Stimulated activated CD8-positive, alpha-beta memory T cell treated with anti-CD3 and anti-CD28 coated beads, Interleukin-15, amount 100 ng/mL, for 48 hours (primary cell): ENCODE measurements around the gene KMT2A.
"Not testable (repeated sequence)": the region's sequence is repeated elsewhere in the genome, so short reads cannot be mapped to it uniquely, and the experiment has no call there.

Source experiments
- DNase-seq, 2 donors: peaks; one replicate each; pipeline ENCODE4 v3.0.0-alpha.2; 2020; ENCODE audit warnings: low read depth in 2 of 2

Gene KMT2A

DNA sequence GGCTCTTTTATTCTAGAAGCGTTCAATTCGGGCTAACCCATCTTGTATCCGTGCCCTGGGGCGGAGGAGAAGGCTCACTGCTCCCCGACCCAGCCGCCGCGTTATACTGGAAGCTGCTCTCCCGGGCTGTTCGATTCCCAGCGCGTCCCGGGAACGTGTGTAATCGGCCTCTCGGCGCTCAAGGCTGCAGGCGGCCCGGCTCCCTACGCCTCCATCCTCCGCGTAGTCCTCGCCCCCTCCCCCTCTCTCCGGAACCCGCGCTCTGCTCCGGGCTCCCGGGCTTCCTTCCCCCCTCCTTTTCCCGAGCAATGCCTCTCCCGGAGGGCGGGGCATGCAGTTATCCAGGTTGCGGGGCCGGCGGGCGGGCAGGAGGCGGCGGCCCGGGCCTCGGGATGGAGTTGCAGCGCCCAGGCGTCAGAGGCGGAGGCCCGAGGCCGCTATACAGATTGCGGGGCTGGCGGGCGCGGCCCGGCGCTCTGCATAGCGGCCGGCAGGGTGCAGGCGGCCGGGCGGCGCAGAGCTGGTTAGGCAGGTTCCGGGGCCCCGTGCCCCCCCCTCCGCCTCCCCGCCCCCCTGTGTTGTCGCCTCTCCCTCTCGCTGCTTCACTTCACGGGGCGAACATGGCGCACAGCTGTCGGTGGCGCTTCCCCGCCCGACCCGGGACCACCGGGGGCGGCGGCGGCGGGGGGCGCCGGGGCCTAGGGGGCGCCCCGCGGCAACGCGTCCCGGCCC, at the start of gene KMT2A:
KMT2A (plus strand) TSS at position 600 of the 732 bp plus-strand sequence; CDS start at position 621, 21 bp downstream.
- peak; percentile 91 for DNase-seq

DNA sequence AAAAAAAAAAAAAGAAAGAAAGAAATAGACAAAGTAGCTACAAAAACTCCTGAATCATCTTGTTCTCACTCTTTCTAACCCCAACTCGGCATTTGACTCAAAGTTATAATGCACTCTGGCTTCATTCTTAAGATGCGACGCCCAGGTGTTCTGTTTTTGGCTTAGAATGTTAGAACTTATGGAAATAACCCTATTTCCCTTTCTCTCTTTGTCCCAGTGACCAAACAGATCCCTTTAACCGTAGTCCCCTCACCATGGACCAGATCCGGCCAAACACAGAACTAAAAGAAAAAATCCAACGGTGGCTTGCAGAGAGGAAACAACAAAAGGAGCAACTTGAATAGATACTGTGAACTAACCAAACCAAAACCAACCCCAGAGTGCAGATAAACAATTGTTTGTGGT, 40.2 kb upstream of the KMT2A start:
- no peak for DNase-seq

- no peak for DNase-seq
These were observed 38.8 kb upstream of the KMT2A start for GRCh38 chr11:118397448-118397847.

- DNase-seq = no peak
These were observed 37.3 kb upstream of the KMT2A start for GRCh38 chr11:118398791-118399559.

- DNase-seq = peak; percentile 81 to 85
These were observed 35.0 kb upstream of the KMT2A start, which contains the start of gene ATP5MG for GRCh38 chr11:118401151-118401879. Gene ATP5MG, plus strand, starts transcription at chr11:118401606. Its CDS starts 60 bp downstream, at chr11:118401666.

GRCh38 chr11:118401880-118402590, 34.3 kb upstream of the KMT2A start:
- DNase-seq = no peak

- not testable (repeated sequence) for DNase-seq
These were observed 33.7 kb upstream of the KMT2A start for GRCh38 chr11:118402594-118402993.

- no peak for DNase-seq
These were observed 29.6 kb upstream of the KMT2A start for GRCh38 chr11:118406599-118407166.

DNA sequence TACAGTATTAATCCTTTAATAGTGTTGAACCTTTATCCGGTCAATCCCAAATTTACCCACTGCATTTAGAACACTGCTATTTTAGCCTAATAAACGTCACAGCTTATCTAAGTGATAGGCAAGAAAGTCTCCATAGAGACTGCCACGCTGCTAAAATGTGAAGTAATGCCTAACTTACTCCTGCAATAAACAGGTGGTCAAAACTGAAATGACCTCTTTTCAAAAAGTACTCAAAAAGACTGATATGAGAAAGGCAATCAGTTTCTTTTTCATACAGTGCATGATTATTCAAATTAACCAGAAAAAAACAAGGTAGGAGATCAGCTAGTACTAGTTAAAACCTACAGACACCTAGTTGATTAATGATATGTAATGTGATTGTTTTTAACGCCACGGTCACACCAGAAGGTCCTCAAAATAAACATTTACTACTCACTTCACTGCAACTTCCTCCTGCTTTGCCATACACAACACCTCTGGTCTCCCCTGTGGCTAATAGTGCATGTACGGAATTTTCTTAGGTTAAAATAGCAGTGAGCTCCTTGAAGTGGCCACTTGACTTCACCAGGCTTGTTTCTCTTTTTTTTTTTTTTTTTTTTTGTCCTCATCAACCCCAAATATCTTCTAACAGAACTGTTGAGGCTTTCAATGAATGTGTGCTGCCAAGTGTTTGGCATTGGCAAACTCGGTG, 26.1 kb upstream of the KMT2A start:
- no peak for DNase-seq

- DNase-seq = no peak
These were observed 24.8 kb upstream of the KMT2A start for GRCh38 chr11:118411530-118411929.

DNA sequence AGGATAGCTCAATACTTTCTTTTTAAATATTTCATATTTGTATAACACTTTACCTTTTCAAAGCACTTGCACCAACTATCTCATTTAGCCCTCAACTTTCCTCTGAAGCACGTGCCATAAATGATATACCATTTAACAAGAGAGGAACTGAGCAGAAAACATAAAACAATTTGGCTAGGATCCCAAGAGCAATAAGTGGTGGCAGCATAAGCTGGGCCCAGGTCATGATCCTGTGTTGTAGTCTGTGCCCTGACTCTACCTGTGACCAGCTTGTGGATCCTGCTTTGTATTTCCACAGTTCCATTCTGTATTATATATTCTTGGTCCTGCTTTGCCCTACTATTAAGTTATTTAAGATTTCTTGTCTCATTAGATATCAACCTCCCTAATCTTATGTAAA, 23.4 kb upstream of the KMT2A start:
- no peak for DNase-seq

GRCh38 chr11:118415062-118415738, 21.1 kb upstream of the KMT2A start:
- DNase-seq = no peak

- DNase-seq = no peak
These were observed 20.6 kb upstream of the KMT2A start for GRCh38 chr11:118415739-118416068.

- not testable (repeated sequence) for DNase-seq
These were observed 19.4 kb upstream of the KMT2A start for GRCh38 chr11:118416900-118417299.

DNA sequence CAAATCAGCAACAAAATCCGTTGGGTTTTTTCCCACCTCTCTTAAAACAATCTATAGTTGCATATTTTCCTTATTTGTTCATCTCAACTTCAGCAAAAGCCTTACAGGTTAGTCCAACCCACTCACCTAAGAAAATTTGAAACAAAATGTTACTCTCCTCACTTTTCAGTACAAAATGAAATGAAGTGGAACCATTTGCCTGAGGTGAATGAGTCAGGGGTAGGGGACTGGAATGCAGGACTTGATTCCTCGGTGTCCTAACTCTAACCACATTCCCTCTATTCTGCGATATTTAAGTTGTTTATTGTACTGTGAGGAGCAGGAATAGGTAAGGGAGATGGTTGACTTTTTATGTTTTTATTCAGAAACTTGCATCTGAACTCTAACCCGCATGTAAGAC, 18.5 kb upstream of the KMT2A start:
- DNase-seq = no peak

DNA sequence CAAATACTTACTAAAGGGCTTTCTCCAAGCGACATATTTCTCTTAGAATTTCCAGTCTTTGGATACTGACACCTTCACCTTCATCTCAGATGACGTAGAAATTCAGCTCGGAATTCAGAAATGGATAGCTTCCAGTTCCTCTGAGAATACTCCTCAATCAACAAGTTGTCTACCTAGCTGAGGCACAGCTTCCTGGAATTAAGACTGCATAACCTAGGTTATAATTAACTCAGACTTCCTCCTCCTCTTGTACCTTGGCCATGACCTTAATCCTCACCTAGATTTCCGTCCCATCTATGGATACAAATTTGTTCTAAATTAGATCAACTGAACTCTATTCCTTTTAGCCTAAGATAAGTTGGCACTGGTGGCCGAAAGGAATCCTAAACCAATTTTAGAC, 17.5 kb upstream of the KMT2A start:
- no peak for DNase-seq

- DNase-seq = no peak
These were observed 8.6 kb upstream of the KMT2A start for GRCh38 chr11:118427707-118428106.

DNA sequence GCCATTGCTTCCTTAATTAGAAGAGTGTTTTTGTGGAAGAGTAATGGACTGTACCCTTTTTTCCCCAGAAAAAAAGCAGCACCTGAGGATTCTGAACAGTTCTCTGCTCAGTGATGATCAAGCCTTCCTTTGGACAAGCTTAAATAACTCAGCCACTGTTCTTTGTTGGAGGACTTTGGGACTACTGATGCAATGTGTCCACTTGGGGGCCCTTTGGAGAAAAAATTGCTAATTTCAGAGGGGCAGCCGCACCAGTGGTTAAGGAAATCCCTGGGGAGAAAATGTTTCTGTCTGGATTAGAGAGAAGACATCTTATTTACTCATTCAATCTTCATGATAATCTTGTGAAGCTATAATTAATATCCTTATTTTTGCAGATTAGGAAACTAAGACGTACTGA, 5.3 kb upstream of the KMT2A start:
- no peak for DNase-seq

- no peak for DNase-seq
These were observed 2.2 kb upstream of the KMT2A start for GRCh38 chr11:118434123-118434552.

DNA sequence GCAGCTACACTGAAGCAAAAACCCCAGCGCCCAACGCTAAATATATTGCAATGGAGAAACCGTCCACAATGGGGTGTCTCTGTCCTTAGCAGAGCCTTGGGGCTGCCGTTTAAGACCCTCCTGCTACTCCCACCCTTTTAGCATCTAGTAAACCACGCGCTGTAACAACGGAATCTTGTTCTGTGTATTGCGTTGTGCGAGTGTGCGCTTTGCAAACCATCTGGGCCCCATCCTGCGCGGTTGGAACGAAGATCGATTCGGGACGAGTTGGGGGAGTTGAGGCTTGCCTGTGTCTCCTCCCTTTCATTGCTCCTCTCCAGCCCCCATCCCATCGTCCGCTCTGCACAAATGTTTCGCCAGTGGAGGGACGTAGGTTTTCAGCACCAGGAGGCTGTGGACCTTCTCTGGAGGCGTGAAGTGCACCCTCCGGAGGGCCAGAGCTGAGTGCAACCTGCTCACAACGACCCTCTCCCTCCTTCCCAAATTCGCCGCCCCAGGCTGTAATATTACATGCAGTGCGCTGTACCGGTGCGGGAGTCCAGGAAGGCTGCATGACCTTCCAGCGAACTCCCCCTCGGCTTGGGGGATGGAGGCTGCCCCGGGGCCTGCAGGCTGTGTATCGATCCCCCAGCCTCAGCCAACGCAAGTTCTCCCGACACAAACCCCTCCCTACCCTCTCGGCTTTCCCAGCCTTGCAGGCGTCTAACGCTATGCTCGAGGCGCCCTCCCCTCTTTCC, 1.6 kb upstream of the KMT2A start:
- no peak for DNase-seq
